Transverse colon (tissue), 4 donors: Measurements from ENCODE around the gene HIVEP3. TPM values are rescaled to one million over a fixed set of nuclear protein-coding genes. Genes with fewer than 3 reads are reported as not detected.

Experiments used
- DNase-seq: peaks from one replicate; pipeline ENCODE4 v3.0.0-alpha.2; 2019
- H3K27ac ChIP-seq, 4 donors: fragments of 200-600 bp; sonication (generic); 2 replicates each; pipeline ENCODE4 v1.5.1; 2016 to 2018; ENCODE audit warnings: inconsistent platforms in 4 of 4
- H3K27me3 ChIP-seq: fragments of 200-600 bp; sonication (generic); 2 replicates; pipeline ENCODE4 v1.5.1; 2017; ENCODE audit warnings: inconsistent platforms
- H3K36me3 ChIP-seq, 4 donors: fragments of 200-600 bp; sonication (generic); 2 replicates each; pipeline ENCODE4 v1.5.1; 2017 to 2019; ENCODE audit warnings: inconsistent platforms in 4 of 4
- H3K4me1 ChIP-seq, 4 donors: fragments of 200-600 bp; sonication (generic); 2 replicates each; pipeline ENCODE4 v1.5.1; 2017 to 2020; ENCODE audit warnings: inconsistent platforms in 4 of 4
- H3K4me3 ChIP-seq, 4 donors: fragments of 200-600 bp; sonication (generic); 1 replicate in 1 of 4; 2 replicates in 3 of 4; pipeline versions ENCODE4 v1.5.1 to v1.6.1; 2017 to 2019; ENCODE audit warnings: inconsistent platforms in 4 of 4
- H3K9me3 ChIP-seq, 2 donors: fragments of 200-600 bp; sonication (generic); 2 replicates each; pipeline ENCODE4 v1.5.1; 2017 to 2019; ENCODE audit warnings: inconsistent platforms in 2 of 2
- EP300 ChIP-seq: sonication (generic); formaldehyde crosslinking; IDR thresholded peaks from one replicate; pipeline ENCODE4 v1.6.1; 2017; ENCODE audit warnings: antibody characterized with exemption, low read depth
- POLR2A ChIP-seq: fragments of 450-650 bp; IDR thresholded peaks from one replicate; pipeline ENCODE4 v1.6.1; 2016; ENCODE audit warnings: antibody characterized with exemption, mild to moderate bottlenecking, moderate library complexity
- POLR2AphosphoS5 ChIP-seq, 3 donors: sonication (generic); formaldehyde crosslinking; IDR thresholded peaks; one replicate each; pipeline ENCODE4 v1.6.1; 2016; ENCODE audit warnings: antibody characterized with exemption in 3 of 3
- WGBS, 2 donors: methylation state at CpG; one replicate each; pipeline ENCODE4 v1.1.5; 2018; ENCODE audit warnings: low coverage in 1 of 2; 5-methylcytosine and 5-hydroxymethylcytosine counted together
- in situ Hi-C, 4 donors: fragments of 200-750 bp; cut with MboI; loops; one replicate each; pipeline versions ENCODE4 v1.15.0 to v1.15.1; 2017; ENCODE audit warnings: low sequenced_read_pairs in 3 of 4, low pct_ligation_motif_present in 1 of 4, low pct_unique_long_range_greater_than_20kb in 1 of 4
- intact Hi-C: fragments of 100-400 bp; cut with DNase I; formaldehyde crosslinking; loops from one replicate; pipeline ENCODE4 v1.15.1; 2023; ENCODE audit warnings: low total_unique reads
- total RNA-seq, 4 donors: library from RNA; depleted of rRNA; stranded (reverse); fragments of >200 nt; gene quantifications; one replicate each; pipeline ENCODE4 v1.1.0, GENCODE V29; 2016
- TF ChIP-seq, protein P1 (sequence below), 5 experiments: fragments of 200-600 bp in 3 of 5; fragments of 450-650 bp in 2 of 5; sonication (generic) in 3 of 5; IDR thresholded peaks; 1 replicate in 2 of 5; 2 replicates in 3 of 5; pipeline ENCODE4 v1.5.1; 2016 to 2017; ENCODE audit warnings: antibody characterized with exemption in 5 of 5, inconsistent platforms in 3 of 5, mild to moderate bottlenecking in 2 of 5, moderate library complexity in 1 of 5

Gene HIVEP3
- total RNA-seq, 4 donors from 2014 or later = 3.7 to 15.0 (median 5.2) TPM

GRCh38 chr1:41467673-41468072, 451.0 kb downstream of the HIVEP3 start:
- H3K27me3 ChIP-seq = no peaks in the 10 kb centered on the region
- H3K9me3 ChIP-seq = no peaks in the 10 kb centered on the region
- peak overlapping the region in 3 of 4 donors; percentile 15 to 44 (median 23) for H3K27ac ChIP-seq
- TF ChIP-seq, protein P1, sequence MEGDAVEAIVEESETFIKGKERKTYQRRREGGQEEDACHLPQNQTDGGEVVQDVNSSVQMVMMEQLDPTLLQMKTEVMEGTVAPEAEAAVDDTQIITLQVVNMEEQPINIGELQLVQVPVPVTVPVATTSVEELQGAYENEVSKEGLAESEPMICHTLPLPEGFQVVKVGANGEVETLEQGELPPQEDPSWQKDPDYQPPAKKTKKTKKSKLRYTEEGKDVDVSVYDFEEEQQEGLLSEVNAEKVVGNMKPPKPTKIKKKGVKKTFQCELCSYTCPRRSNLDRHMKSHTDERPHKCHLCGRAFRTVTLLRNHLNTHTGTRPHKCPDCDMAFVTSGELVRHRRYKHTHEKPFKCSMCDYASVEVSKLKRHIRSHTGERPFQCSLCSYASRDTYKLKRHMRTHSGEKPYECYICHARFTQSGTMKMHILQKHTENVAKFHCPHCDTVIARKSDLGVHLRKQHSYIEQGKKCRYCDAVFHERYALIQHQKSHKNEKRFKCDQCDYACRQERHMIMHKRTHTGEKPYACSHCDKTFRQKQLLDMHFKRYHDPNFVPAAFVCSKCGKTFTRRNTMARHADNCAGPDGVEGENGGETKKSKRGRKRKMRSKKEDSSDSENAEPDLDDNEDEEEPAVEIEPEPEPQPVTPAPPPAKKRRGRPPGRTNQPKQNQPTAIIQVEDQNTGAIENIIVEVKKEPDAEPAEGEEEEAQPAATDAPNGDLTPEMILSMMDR (IDR thresholded peaks at IDR 0.05) = no peak
- TF ChIP-seq EP300 = no peak
- TF ChIP-seq POLR2AphosphoS5 (IDR thresholded peaks at IDR 0.05) = no peak
- no peak for TF ChIP-seq POLR2A
- intact Hi-C loops (no loop called here), in situ Hi-C loops (no loop called here)
- no peaks in the 10 kb centered on the region for H3K36me3 ChIP-seq
- DNase-seq = no peak
- WGBS, 2 donors = 26% methylated on average over 4 of the region's 4 CpGs; no CpG with 5 or more reads in 1 of the 2 donors
- peaks cover 11 to 36% (median 19%) of the 10 kb centered on the region in 4 donors for H3K4me1 ChIP-seq
- no peak overlapping the region for H3K4me3 ChIP-seq

- intact Hi-C loops (no loop called here), in situ Hi-C loops (no loop called here)
- Histone ChIP-seq H3K27ac (peak overlapping the region in 1 of 4 donors; percentile 8), H3K36me3 (no peaks in the 10 kb centered on the region), H3K9me3 (no peaks in the 10 kb centered on the region), H3K4me3 (no peak overlapping the region), H3K4me1 (peaks cover 15 to 51% (median 34%) of the 10 kb centered on the region in 4 donors), H3K27me3 (no peaks in the 10 kb centered on the region)
- WGBS, 2 donors = 51% methylated on average over 5 of the region's 5 CpGs; no CpG with 5 or more reads in 1 of the 2 donors
- TF ChIP-seq POLR2AphosphoS5 (IDR thresholded peaks at IDR 0.05) = peak in 1 of 3 donors; percentile 64
- TF ChIP-seq, protein P1 (IDR thresholded peaks at IDR 0.05) = no peak
- DNase-seq = peak; percentile 59
Measured at GRCh38 chr1:41466146-41466545, 452.6 kb downstream of the HIVEP3 start.

- H3K27me3 ChIP-seq = no peaks in the 10 kb centered on the region
- no peak for DNase-seq
- 76% methylated on average over 1 of the region's 1 CpG; no CpG with 5 or more reads in 1 of the 2 donors for WGBS, 2 donors
- H3K4me3 ChIP-seq = no peak overlapping the region
- no peaks in the 10 kb centered on the region for H3K9me3 ChIP-seq
- no peak overlapping the region for H3K27ac ChIP-seq
- intact Hi-C loops = no loop called here
- no peaks in the 10 kb centered on the region for H3K36me3 ChIP-seq
- peaks cover 15 to 55% (median 35%) of the 10 kb centered on the region in 4 donors for H3K4me1 ChIP-seq
- TF ChIP-seq POLR2A (no peak), EP300 (no peak), POLR2AphosphoS5 (IDR thresholded peaks at IDR 0.05) (no peak)
- TF ChIP-seq, protein P1 (IDR thresholded peaks at IDR 0.05) = no peak
- in situ Hi-C loops = no loop called here
Measured at GRCh38 chr1:41465741-41466140, 453.0 kb downstream of the HIVEP3 start.

DNA sequence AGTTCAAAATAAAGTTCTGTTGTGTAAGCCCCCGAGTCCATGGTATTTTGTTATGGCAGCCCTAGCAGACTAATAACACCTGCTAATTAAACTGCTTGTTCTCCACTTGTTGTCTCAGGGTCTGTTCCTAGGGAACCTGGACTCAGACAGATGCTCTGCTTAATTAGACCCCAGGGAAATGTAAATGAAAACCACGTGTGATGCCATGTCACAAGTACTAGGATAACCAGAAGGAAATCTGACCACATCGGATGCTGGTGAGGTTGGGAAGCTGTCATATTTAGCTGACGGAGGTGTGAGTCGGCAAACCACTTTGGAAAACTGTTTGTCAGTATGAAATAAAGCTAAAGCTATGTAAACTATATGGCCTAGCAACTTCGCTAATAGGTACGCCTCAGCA, 453.8 kb downstream of the HIVEP3 start:
- no peaks in the 10 kb centered on the region for H3K36me3 ChIP-seq
- no peaks in the 10 kb centered on the region for H3K27me3 ChIP-seq
- H3K4me1 ChIP-seq = peaks cover 15 to 55% (median 35%) of the 10 kb centered on the region in 4 donors
- H3K9me3 ChIP-seq = no peaks in the 10 kb centered on the region
- 88 to 89% methylated on average over 7 of the region's 7 CpGs for WGBS, 2 donors
- DNase-seq = no peak
- in situ Hi-C loops (no loop called here), intact Hi-C loops (no loop called here)
- no peak overlapping the region for H3K27ac ChIP-seq
- no peak for TF ChIP-seq POLR2A
- no peak for TF ChIP-seq EP300
- TF ChIP-seq, protein P1 (IDR thresholded peaks at IDR 0.05) = no peak
- TF ChIP-seq POLR2AphosphoS5 (IDR thresholded peaks at IDR 0.05) = no peak
- no peak overlapping the region for H3K4me3 ChIP-seq
